GM06990 (cell line): ENCODE data around the gene MPPED2.

Source experiments
- DNase-seq: peaks from one replicate; pipeline ENCODE4 v3.0.0-alpha.2; 2011; ENCODE audit not compliant: insufficient read length; ENCODE audit errors: extremely low read depth
- H3K27me3 ChIP-seq: replicated peaks from 2 replicates; pipeline ENCODE4 v1.6.0; 2011; ENCODE audit warnings: low read length; ENCODE audit not compliant: control insufficient read depth, insufficient read depth
- H3K36me3 ChIP-seq: 2 replicates; pipeline ENCODE4 v1.5.1; 2011; ENCODE audit warnings: low read length; ENCODE audit not compliant: control insufficient read depth, insufficient read depth
- H3K4me3 ChIP-seq: replicated peaks from 2 replicates; pipeline ENCODE4 v1.5.1; 2011; ENCODE audit warnings: low read depth, mild to moderate bottlenecking, control low read depth, low read length
- TF ChIP-seq, protein P1 (sequence below): IDR thresholded peaks from 2 replicates; pipeline ENCODE4 v1.5.1; 2011; ENCODE audit warnings: low read length, control low read depth, mild to moderate bottlenecking, inconsistent platforms; ENCODE audit not compliant: insufficient read depth, poor library complexity, severe bottlenecking

MPPED2 gene

DNA sequence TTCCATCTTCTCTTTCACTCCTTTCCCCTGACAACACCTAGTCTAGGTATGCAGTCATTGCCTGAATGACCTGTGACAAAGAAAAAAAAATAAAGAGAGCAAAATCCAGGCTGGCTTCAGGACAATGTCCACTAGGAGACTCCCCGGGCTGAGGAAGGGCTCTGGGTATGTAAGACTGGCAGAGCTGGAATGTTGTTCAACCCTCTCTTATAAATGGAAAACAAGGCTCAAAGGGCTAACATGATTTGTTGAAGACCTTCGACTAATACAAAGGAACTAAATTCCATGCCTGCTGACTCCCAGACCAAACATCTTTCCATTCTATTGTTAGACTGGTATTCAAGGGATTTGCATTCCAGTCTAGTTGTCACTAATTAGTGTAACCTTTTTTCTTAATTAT is 141.1 kb downstream of the MPPED2 start:
- TF ChIP-seq, protein P1, sequence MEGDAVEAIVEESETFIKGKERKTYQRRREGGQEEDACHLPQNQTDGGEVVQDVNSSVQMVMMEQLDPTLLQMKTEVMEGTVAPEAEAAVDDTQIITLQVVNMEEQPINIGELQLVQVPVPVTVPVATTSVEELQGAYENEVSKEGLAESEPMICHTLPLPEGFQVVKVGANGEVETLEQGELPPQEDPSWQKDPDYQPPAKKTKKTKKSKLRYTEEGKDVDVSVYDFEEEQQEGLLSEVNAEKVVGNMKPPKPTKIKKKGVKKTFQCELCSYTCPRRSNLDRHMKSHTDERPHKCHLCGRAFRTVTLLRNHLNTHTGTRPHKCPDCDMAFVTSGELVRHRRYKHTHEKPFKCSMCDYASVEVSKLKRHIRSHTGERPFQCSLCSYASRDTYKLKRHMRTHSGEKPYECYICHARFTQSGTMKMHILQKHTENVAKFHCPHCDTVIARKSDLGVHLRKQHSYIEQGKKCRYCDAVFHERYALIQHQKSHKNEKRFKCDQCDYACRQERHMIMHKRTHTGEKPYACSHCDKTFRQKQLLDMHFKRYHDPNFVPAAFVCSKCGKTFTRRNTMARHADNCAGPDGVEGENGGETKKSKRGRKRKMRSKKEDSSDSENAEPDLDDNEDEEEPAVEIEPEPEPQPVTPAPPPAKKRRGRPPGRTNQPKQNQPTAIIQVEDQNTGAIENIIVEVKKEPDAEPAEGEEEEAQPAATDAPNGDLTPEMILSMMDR = no peak
- Histone ChIP-seq H3K36me3 (no peaks in the 10 kb centered on the region), H3K4me3 (no peak overlapping the region), H3K27me3 (no peaks in the 10 kb centered on the region; the same call in 1 of the 2 replicates)
- DNase-seq = no peak

DNA sequence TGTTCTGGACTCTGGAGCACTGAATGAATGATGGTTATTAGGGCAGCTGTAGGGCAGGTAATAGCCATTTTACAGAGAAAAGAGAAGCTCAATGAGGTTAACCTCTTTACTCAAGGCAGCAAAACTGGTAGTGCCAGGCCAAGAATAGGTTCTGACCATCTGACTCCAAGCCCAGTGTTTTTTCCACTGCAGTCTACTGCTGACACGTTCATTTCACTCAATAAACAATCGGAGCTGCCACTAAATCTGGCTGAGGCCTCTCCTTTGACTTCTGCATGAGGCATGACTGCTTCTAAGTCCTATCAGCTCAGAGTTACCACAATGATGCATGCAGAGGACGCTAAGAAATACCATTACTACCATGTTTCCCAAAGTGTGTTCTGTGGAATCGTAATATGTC is 145.6 kb downstream of the MPPED2 start:
- no peaks in the 10 kb centered on the region for H3K36me3 ChIP-seq
- TF ChIP-seq, protein P1 = no peak
- H3K4me3 ChIP-seq = no peak overlapping the region
- DNase-seq = no peak
- no peaks in the 10 kb centered on the region for H3K27me3 ChIP-seq

DNA sequence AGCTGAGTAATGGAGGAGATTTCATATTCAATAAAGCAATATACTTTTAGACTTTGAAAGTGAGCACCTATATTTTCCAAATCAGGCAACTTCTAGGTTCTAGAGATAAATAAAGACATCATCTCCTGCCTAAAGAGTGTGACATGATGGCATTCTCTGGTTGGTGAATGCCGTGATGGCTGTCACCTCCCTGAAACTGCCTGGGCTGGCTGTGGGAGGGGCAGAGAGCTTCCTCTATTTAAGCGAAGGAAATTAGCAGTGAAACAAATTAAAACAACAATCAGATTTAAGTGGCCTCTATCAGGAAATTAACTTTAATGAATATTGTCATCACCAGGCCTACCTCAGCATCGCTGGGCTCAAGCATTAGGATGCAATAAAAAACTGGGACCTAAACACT is 149.4 kb downstream of the MPPED2 start:
- no peaks in the 10 kb centered on the region for H3K36me3 ChIP-seq
- H3K27me3 ChIP-seq = no peaks in the 10 kb centered on the region; the same call in 1 of the 2 replicates
- H3K4me3 ChIP-seq = no peak overlapping the region
- TF ChIP-seq, protein P1 = no peak
- no peak for DNase-seq

DNA sequence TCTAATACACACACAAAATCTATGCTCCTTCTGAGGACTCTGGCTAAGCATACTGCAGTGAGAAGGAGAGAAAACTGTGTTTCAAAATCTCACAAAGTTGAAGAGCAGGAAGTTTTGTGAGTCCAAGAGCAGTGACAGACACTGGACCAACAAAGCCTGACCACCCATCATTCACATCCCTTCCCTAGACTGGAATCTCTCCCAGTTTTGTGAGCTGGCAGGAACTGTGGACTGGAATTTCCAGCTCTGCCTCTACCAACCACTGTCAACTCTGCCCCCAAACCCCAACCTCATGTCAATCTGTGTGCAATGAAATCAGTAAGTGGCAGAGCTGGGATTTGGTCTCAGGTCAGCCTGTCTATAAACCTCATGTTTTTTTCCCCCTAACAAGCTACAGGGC is 150.7 kb downstream of the MPPED2 start:
- TF ChIP-seq, protein P1 = no peak
- no peaks in the 10 kb centered on the region for H3K36me3 ChIP-seq
- no peak for DNase-seq
- no peak overlapping the region for H3K4me3 ChIP-seq
- H3K27me3 ChIP-seq = no peaks in the 10 kb centered on the region; the same call in 1 of the 2 replicates

DNA sequence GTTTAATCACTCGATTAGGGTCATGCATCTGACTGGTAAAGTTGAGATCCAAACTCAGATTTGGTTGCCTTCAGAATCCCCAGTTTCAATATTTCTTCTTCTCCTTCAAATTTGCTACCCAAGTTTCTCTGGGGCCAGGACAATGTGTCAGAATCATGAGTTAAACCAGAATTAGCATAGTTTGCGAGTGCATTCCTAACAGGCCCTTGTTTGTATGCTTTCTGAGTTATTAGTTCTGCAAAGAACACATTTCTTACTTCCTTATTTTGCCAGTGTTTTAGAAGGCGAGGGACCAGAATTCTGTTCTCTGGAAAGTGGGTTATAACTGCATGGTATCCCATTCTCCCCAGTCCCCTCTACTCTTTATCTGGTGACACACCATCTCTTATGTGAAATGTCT is 151.3 kb downstream of the MPPED2 start:
- no peak for DNase-seq
- TF ChIP-seq, protein P1 = no peak
- Histone ChIP-seq H3K27me3 (no peaks in the 10 kb centered on the region; the same call in 1 of the 2 replicates), H3K4me3 (no peak overlapping the region), H3K36me3 (no peaks in the 10 kb centered on the region)

DNA sequence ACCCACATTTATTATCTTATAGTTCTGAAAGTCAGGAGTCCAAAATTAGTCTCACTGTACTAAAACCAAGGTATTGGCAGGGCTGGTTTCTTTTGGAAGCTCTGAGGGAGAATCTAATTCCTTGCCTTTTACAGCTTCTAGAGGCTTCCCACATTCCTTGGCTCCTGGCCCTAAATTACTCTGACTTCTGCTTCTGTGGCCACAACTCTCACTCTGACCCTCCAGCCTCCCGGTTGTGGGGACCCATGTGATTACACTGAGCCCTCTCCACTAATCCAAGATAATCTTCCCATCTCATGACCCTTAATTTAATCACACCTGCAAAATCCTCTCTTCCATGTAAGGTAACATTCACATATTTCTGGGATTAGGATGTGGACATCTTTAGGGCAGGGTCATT is 152.3 kb downstream of the MPPED2 start:
- Histone ChIP-seq H3K27me3 (no peaks in the 10 kb centered on the region; the same call in 1 of the 2 replicates), H3K36me3 (no peaks in the 10 kb centered on the region), H3K4me3 (no peak overlapping the region)
- TF ChIP-seq, protein P1 = no peak
- DNase-seq = no peak
